Measurements from ENCODE around the gene SOX11.

SOX11 gene

GRCh38 chr2:5706717-5707455 is 14.7 kb downstream of the SOX11 start:
- no peak for TF ChIP-seq ZFX (IDR thresholded peaks at IDR 0.05; ENCODE audit: borderline replicate concordance)
- no peak for TF ChIP-seq CTCF (IDR thresholded peaks at IDR 0.05)
- H3K27ac ChIP-seq = no peak overlapping the region

GRCh38 chr2:5710615-5711014 is 18.4 kb downstream of the SOX11 start:
- no peak overlapping the region for H3K27ac ChIP-seq
- no peak for TF ChIP-seq ZFX (IDR thresholded peaks at IDR 0.05; ENCODE audit: borderline replicate concordance)
- TF ChIP-seq CTCF (IDR thresholded peaks at IDR 0.05) = no peak

- no peak for TF ChIP-seq ZFX (IDR thresholded peaks at IDR 0.05; ENCODE audit: borderline replicate concordance)
- TF ChIP-seq CTCF (IDR thresholded peaks at IDR 0.05) = no peak
- H3K27ac ChIP-seq = no peak overlapping the region
Measured at GRCh38 chr2:5713101-5713500, 20.9 kb downstream of the SOX11 start.

- no peak for TF ChIP-seq ZFX (IDR thresholded peaks at IDR 0.05; ENCODE audit: borderline replicate concordance)
- no peak for TF ChIP-seq CTCF (IDR thresholded peaks at IDR 0.05)
- no peak overlapping the region for H3K27ac ChIP-seq
Measured at GRCh38 chr2:5719629-5720334, 27.6 kb downstream of the SOX11 start.

- TF ChIP-seq CTCF (IDR thresholded peaks at IDR 0.05) = no peak
- no peak for TF ChIP-seq ZFX (IDR thresholded peaks at IDR 0.05; ENCODE audit: borderline replicate concordance)
- no peak overlapping the region for H3K27ac ChIP-seq
Measured at GRCh38 chr2:5720426-5720825, 28.2 kb downstream of the SOX11 start.

- TF ChIP-seq ZFX (IDR thresholded peaks at IDR 0.05; ENCODE audit: borderline replicate concordance) = no peak
- H3K27ac ChIP-seq = no peak overlapping the region
Measured at GRCh38 chr2:5722236-5722635, 30.1 kb downstream of the SOX11 start.

GRCh38 chr2:5723791-5724735 is 31.9 kb downstream of the SOX11 start:
- TF ChIP-seq ZFX (IDR thresholded peaks at IDR 0.05; ENCODE audit: borderline replicate concordance) = no peak
- no peak for TF ChIP-seq CTCF (IDR thresholded peaks at IDR 0.05)
- no peak overlapping the region for H3K27ac ChIP-seq
